Superior temporal gyrus (tissue), 1 donor: ENCODE results near the gene BCKDHB.

Experiments
- DNase-seq: peaks from one replicate; pipeline ENCODE4 v3.0.0-alpha.2; 2016; ENCODE audit errors: extremely low spot score

Gene BCKDHB

GRCh38 chr6:80151635-80152034 lies 45.2 kb downstream of the BCKDHB start:
- DNase-seq = no peak

DNA sequence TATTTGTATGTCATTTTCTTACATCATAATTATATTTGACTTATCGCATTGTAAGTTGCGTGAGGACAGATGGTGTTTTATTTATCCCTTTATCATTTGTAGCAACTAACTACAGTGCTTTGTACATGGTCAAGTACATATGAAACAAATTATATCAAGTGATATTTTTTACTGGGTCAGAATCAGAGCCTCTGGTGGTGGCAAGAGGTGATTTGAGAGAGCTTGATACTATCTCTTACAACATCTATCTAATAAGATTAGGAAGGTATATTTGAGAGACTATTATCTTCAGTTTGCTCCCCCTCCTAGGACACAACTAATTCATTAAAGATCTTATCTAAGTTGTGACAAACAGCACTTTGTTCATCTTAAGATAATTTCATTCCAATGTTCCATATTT lies 47.7 kb downstream of the BCKDHB start:
- DNase-seq = no peak

GRCh38 chr6:80156221-80156620 lies 49.8 kb downstream of the BCKDHB start:
- DNase-seq = no peak

- no peak for DNase-seq
These were observed 52.1 kb downstream of the BCKDHB start for GRCh38 chr6:80158478-80158989.

GRCh38 chr6:80161434-80161833 lies 55.0 kb downstream of the BCKDHB start:
- DNase-seq = no peak

DNA sequence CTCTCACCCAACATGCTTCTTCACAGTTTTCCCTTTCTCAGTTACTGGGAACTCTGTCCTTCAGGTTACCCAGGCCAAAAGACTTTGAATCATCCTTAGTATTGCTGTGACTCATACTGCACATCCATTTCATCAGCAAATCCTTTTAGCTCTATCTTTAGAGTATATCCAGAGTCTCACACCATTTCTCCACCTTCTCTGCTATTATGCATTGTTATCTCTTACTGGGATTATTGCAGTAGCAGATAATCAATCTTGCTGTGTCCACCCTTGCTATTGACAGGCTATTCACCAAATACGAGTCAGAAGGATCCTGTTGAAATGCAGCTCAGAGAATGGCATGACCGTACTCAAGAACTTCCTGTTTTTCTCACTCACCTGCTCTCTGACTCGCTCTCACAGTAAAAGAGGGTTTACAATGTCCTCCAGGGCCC lies 57.3 kb downstream of the BCKDHB start:
- DNase-seq = no peak

DNA sequence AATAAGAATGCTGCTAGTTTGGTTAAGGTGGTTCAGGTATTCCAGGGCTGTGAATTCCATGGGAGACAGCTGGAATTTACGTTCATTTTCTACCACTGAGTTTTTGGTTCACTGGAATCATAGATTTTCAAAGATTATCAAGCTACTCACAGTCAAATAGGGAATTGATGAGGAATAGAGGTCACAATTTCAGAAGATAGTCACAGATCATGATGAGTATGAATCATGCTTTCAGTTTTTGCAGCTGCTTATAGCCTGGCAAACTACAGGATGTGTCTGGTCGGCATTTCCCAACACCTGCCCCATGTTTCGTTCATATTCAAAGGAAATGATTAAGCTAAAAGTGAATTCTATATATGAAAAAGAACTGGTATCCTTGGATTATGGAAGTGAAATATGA lies 58.7 kb downstream of the BCKDHB start:
- DNase-seq = no peak

GRCh38 chr6:80165819-80166218 lies 59.3 kb downstream of the BCKDHB start:
- DNase-seq = no peak

GRCh38 chr6:80170433-80170832 lies 64.0 kb downstream of the BCKDHB start:
- DNase-seq = no peak

DNA sequence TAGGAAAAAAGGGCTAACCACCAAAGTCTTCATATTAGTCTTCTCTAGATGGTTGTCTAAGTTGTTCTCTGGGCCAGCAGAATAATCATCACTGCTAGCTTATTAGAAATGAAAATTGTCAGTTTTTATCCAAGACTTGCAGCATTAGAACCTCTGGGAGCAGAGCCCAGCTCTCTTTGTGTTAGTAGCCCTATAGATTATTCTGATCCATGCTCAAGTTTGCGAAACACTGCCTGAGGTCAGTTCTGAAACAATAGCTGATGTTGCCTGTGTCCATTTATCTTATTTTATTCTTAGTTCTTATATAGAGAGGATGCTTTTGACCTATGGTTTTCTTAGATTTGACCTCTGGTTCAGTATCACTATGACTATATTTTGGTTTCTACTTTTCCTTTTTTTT lies 66.9 kb downstream of the BCKDHB start:
- no peak for DNase-seq

DNA sequence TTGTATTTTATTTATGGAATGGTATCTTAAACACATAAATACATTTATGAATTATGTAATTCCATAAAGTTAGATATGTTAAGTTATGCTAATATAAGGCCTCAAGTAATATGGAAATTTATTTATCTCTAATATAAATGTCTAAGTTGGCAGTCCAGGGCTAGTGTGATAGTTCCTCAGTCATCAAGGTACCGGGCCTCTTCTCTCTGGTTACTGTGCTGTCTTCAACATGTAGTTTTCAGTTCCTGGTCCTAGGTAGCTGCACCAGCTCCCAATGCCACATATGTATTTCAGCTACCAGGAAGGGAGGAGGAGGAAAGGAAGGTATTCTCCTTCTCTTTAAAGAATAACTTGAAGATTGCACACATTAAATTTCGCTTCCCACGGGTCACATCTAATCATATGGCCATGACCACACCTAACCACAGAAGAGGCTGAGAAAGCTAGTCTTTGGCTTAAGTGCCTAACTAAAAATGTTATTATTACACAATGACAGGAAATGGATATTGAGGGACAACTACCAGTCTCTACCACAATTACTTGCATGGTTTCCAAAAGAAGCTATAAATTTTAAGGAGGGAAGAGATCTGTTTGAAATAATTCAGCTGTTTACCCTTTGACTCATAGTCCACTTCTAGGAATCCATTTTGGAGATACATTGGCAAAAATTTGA lies 68.6 kb downstream of the BCKDHB start:
- DNase-seq = no peak

DNA sequence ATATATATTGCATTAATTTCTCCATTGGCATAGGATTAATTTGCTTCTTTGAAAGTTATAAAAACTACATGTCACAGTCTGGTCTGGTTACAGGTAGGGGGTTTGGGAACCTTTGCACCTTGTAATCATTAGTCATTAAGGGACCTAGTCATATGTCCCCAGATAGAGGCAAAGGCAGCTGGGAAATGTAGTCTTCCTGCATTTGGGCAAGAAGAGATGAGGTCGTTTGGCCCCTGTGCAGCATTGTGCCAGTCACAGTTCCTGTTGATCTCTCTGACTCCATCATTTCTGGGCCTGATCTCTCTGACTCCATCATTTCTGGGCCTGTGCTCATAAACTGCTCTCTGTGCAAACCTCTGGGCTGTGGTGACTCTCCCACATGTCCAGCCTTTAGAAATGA lies 73.2 kb downstream of the BCKDHB start:
- no peak for DNase-seq

DNA sequence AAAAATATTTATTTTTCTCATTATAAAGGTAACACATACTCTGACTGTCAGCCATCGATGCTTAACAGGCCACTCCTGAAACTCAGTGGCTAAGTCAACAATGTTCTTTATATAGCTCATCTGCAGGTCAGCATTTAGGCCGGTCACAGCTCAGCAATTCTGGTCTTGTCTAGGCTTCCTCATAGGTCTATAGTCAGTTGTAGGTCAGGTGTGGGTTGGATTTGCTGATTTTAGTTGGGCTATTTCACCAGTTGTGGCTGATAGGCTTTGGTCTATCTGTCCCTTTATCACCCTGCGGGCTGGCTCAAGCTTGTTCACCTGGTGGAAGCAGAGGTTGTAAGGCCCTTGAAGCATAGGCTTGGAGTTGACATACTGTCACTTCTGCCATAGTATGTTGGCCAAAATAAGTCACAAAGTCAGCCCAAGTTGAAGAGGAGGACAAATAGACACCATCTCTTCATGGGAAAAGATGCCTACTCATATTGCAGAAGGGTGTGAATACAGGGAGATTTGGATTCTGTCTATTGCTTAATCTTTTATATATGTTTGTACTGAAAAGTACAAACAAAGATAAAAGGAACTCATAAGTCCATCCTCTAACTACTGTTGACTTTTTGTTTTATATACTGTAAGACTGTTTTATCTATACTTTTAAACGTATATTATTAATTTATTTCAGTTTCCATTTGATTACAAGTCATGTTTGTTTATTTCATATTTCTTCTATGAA lies 75.0 kb downstream of the BCKDHB start:
- no peak for DNase-seq

- DNase-seq = no peak
These were observed 75.8 kb downstream of the BCKDHB start for GRCh38 chr6:80182308-80182707.

DNA sequence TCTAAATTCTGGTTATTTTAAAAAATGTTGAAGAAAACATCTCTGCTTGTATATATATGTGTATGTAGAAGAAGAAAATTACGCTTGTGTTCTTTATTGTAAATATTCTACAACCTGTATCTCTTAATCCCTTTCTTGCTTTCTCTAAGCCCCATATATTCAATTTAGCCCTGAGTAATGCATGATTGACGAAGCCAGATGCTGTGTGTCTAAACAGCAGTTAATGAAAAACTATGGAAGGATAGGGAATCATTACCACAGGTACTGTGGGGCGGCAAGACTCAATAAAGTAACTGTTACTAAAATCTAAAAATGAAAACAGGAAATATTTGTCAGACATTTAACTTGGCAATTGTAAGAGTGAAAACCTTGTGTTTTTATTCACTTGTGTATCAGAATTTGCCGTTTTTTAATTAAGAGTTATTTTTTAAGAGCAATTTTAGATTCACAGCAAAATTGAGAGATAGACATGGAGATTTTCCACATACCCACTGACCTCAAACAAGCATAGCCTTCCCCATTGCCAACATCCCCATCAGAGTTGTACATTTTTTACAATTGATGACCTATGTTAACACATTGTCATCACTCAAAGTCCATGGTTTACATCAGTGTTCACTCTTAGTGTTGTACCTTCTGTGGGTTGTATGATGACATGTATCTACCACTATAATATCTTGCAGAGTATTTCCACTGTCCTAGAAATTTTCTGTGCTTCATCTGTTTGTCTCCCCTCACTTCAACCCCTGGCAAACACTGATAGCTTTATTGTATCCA lies 76.7 kb downstream of the BCKDHB start:
- DNase-seq = no peak

GRCh38 chr6:80185492-80185891 lies 79.0 kb downstream of the BCKDHB start:
- no peak for DNase-seq

DNA sequence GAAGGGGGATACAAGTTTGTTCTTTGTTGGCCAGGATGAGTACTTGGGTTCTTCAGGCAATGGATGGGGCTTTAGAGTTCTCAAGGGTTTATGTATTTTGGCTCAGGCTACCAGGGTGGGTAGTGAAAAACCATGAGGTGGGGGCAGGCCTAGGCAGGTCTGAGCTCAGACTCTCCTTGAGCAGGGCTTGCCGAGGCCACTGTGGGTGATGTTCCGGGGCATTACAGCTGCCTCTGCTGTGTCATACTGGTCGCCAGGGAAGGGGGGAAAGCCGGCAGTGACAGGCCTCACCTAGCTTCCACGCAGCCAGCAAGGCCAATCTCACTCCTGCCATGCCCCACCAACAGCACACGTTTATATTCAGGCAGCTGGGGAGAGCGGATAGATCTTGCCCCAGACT lies 79.6 kb downstream of the BCKDHB start:
- no peak for DNase-seq

GRCh38 chr6:80196906-80197305 lies 90.4 kb downstream of the BCKDHB start:
- no peak for DNase-seq

DNA sequence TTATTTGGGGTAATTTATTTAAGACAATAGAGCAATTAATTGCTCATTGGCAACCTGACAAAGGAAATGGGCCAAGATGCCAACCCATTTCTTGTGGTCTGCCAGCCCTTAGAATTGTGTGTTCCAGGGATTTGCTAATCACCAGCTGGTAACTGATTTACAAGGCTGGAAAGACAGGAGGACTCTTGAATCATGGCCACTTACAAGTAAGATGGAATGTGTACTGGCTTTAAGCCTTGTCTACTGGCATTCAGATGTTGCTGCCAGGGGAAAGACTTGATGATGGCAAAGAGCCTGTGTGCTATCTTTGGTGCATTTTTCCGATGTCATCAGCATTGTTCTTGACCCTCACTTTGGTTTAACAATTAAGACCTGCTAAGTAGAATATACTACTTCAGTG lies 91.0 kb downstream of the BCKDHB start:
- no peak for DNase-seq

DNA sequence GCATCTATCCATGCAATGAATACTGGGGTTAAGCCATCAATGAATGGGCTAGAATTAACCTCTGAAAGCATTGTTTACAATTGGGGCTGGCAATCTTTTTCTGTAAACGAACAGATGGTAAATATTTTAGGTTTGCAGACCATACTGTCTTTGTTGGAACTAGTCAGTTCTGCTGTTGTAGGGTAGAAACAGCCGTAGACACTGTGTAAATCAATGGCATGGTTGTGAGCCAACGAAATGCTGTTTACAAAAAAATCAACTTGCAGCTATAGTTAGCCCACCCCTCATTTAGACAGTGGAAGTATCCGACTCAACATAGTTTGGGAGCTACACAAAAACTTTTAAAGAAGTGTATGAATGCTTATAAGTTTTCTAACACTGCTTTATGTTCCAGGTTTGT lies 91.5 kb downstream of the BCKDHB start:
- DNase-seq = no peak

GRCh38 chr6:80203283-80203682 lies 96.8 kb downstream of the BCKDHB start:
- no peak for DNase-seq

GRCh38 chr6:80205404-80205803 lies 98.9 kb downstream of the BCKDHB start:
- DNase-seq = no peak

- DNase-seq = no peak
These were observed 100.3 kb downstream of the BCKDHB start for GRCh38 chr6:80206758-80207157.
